ENCODE measurements around the gene GSC2. TPM values are rescaled to one million over a fixed set of nuclear protein-coding genes. Genes with fewer than 3 reads are reported as not detected.

GSC2 gene
- total and polyA plus RNA-seq, 9 of the 15 experiments (the other 6 are each of a cell fraction or from before 2014, with no cell fraction given): not detected

GRCh38 chr22:19173047-19174035 lies 23.2 kb upstream of the GSC2 start (continued):
- TF ChIP-seq ZNF3 (CRISPR knock-in tag; IDR thresholded peaks at IDR 0.05) (no peak), TCFL5 (CRISPR knock-in tag; conservative IDR thresholded peaks at IDR 0.05) (no peak), SIN3B (IDR thresholded peaks at IDR 0.05; ENCODE audit: low read depth) (no peak), DNMT1 (IDR thresholded peaks at IDR 0.05) (no peak), HIVEP1 (CRISPR knock-in tag; IDR thresholded peaks at IDR 0.05) (no peak), MCM7 (IDR thresholded peaks at IDR 0.05) (no peak), FOXM1 (IDR thresholded peaks at IDR 0.05; ENCODE audit: low read depth) (no peak), FOXM1 (CRISPR knock-in tag; IDR thresholded peaks at IDR 0.05; ENCODE audit: low read depth) (no peak), ZEB2 (IDR thresholded peaks at IDR 0.05) (no peak), UBTF (IDR thresholded peaks at IDR 0.05; ENCODE audit: borderline replicate concordance in 1 of 2, low read depth in 2 of 2, low read length in 2 of 2) (no peak), ZC3H4 (CRISPR knock-in tag; IDR thresholded peaks at IDR 0.05; ENCODE audit: borderline replicate concordance) (no peak), ELF4 (CRISPR knock-in tag; IDR thresholded peaks at IDR 0.05) (0 out of 2 replicates have a peak, but pooled peaks have one; percentile 6), ZNF740 (CRISPR knock-in tag; IDR thresholded peaks at IDR 0.05) (no peak), ZNF740 (tag; IDR thresholded peaks at IDR 0.05) (no peak), SRF (CRISPR knock-in tag; IDR thresholded peaks at IDR 0.05) (peak in 1 of 2 experiments; percentile 39; a peak in 1 of 4 replicates), MEIS2 (IDR thresholded peaks at IDR 0.05; ENCODE audit: partially characterized antibody) (no peak), ILK (tag; IDR thresholded peaks at IDR 0.05; ENCODE audit: borderline replicate concordance, low read depth) (no peak), ZNF316 (IDR thresholded peaks at IDR 0.05) (no peak), ZFPM2 (CRISPR knock-in tag; IDR thresholded peaks at IDR 0.05) (no peak), JUND (IDR thresholded peaks at IDR 0.05; ENCODE audit: borderline replicate concordance, low read depth, low read length) (no peak), JUND (tag; IDR thresholded peaks at IDR 0.05; ENCODE audit: borderline replicate concordance, low read depth, low read length) (no peak)
- TF ChIP-seq, protein P1, sequence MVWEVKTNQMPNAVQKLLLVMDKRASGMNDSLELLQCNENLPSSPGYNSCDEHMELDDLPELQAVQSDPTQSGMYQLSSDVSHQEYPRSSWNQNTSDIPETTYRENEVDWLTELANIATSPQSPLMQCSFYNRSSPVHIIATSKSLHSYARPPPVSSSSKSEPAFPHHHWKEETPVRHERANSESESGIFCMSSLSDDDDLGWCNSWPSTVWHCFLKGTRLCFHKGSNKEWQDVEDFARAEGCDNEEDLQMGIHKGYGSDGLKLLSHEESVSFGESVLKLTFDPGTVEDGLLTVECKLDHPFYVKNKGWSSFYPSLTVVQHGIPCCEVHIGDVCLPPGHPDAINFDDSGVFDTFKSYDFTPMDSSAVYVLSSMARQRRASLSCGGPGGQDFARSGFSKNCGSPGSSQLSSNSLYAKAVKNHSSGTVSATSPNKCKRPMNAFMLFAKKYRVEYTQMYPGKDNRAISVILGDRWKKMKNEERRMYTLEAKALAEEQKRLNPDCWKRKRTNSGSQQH (CRISPR knock-in tag; IDR thresholded peaks at IDR 0.05): peak; percentile 70; the same call in 1 of the 2 replicates
- TF ChIP-seq, protein P2, sequence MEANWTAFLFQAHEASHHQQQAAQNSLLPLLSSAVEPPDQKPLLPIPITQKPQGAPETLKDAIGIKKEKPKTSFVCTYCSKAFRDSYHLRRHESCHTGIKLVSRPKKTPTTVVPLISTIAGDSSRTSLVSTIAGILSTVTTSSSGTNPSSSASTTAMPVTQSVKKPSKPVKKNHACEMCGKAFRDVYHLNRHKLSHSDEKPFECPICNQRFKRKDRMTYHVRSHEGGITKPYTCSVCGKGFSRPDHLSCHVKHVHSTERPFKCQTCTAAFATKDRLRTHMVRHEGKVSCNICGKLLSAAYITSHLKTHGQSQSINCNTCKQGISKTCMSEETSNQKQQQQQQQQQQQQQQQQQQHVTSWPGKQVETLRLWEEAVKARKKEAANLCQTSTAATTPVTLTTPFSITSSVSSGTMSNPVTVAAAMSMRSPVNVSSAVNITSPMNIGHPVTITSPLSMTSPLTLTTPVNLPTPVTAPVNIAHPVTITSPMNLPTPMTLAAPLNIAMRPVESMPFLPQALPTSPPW (CRISPR knock-in tag; IDR thresholded peaks at IDR 0.05): no peak

Data from K562 (cell line).